HG02571 (cell line): Measurements from ENCODE around the gene MYO3B.
"Not testable (repeated sequence)": the region's sequence is repeated elsewhere in the genome, so short reads cannot be mapped to it uniquely, and the experiment has no call there.

ENCODE experiments used
- ATAC-seq: cut with Tn5 transposase; IDR thresholded peaks from one replicate; pipeline ENCODE4 v1.9.1; 2021; ENCODE audit warnings: mild to moderate bottlenecking, moderate library complexity; ENCODE audit not compliant: unreplicated experiment

MYO3B gene

DNA sequence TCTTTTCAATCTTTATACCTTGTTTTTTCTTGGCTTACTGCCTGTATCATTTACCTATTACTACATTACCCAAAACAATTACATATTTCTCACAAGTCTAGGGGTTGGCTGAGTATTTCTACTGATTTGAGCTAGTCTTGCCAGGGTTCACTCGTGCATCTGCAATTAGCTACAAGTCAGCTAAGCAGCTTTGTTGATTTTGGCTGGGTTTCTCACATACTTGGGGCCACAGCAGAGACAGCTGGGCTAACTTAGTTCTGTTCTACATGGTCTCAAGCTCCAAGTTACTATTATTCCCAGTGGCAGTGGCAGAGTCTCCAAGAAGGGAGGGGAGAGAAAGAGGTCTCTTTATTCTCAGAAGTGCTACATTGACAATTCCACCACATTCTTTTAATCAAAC is 482.5 kb downstream of the MYO3B start:
- no peak for ATAC-seq

GRCh38 chr2:170665743-170666142 is 487.8 kb downstream of the MYO3B start:
- ATAC-seq = no peak

DNA sequence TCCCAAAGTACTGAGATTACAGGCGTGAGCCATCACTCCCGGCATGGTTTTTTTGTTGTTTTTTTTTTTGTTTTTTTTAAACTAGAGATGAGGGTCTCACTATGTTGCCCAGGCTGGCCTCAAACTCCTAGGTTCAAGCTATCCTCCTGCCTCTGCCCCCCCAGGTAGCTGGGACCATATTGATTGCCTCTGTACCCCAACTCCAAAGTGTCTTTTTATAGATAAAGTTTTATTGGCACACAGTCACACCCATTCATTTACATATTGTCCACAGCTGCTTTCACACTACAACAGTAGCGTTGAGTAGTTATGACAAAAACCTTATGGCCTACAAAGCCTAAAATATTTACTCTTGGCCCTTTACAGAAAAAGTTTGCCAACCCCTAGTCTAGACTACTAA is 492.0 kb downstream of the MYO3B start:
- no peak for ATAC-seq

DNA sequence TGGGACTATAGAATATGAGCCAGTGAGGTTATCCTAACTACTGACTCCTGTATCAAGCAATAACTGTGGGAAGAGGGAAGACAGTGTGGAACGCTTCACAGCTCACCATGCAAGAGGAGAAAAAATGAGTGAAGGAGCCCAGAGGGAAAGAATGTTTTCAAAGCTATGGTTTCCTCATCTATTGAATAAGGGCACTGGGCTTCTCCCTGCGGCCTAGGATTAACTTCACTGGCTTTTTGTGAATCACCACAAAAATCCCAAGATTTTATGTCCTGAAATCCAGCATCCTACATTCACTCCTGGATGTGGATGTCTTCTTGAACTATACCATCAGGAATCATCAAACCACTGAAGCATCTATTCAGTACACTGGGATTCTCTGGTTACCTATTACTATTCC is 492.7 kb downstream of the MYO3B start:
- no peak for ATAC-seq

- no peak for ATAC-seq
Measured at GRCh38 chr2:170671079-170671478, 493.1 kb downstream of the MYO3B start.

DNA sequence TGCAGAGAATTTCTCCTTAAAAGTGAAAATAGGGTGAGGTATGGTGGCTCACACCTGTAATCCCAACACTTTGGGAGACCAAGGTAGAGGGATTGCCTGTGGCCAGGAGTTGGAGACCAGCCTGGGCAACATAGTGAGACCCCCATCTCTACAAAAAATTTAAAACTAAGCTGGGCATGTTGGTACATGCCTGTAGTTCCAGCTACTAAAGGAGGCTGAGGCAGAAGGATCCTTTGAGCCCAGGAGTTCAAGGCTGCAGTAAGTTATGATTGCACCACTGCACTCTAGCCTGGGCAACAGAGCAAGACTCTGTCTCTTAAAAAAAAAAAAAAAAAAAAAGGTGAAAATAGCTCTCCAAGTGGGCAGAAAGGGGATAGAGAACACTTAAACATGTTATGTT is 496.3 kb downstream of the MYO3B start:
- ATAC-seq = not testable (repeated sequence)

DNA sequence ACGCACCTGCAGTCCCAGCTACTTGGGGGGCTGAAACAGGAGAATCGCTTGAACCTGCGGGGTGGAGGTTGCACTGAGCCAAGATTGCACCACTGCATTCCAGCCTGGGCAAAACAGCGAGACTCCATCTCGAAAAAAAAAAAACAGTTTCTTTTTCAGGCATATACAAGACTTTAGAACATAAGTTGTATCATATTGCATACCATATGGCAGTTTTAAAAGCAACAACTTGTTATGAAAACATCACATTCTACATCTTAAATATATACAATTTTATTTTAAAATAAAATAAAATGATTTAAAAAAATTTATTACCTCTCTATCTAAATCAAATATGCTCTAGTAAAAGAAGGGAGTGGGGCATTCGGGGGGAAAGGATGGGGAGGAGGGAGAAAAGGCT is 497.8 kb downstream of the MYO3B start:
- no peak for ATAC-seq

DNA sequence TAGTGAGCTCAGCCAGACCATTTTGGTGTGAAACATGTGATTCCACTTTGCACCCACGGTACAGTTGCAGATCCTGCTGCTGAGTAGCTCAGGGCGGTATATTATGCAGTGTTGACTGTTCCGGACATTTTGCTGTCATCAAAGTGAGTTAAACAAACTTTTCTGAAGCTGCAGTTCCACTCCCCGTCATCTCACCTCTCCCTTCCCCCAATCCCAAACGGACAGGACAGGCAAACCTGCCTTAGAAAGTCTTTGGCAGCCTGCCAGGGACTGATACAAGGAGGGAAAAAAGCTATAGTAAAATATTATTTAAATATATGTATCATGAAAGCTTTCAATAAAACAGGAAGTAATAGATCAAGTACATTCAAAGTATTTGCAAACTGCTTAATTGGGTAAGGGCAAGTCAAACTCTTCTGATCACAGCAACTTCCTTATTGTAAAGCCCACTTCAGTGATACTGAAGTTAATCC is 501.7 kb downstream of the MYO3B start:
- no peak for ATAC-seq

DNA sequence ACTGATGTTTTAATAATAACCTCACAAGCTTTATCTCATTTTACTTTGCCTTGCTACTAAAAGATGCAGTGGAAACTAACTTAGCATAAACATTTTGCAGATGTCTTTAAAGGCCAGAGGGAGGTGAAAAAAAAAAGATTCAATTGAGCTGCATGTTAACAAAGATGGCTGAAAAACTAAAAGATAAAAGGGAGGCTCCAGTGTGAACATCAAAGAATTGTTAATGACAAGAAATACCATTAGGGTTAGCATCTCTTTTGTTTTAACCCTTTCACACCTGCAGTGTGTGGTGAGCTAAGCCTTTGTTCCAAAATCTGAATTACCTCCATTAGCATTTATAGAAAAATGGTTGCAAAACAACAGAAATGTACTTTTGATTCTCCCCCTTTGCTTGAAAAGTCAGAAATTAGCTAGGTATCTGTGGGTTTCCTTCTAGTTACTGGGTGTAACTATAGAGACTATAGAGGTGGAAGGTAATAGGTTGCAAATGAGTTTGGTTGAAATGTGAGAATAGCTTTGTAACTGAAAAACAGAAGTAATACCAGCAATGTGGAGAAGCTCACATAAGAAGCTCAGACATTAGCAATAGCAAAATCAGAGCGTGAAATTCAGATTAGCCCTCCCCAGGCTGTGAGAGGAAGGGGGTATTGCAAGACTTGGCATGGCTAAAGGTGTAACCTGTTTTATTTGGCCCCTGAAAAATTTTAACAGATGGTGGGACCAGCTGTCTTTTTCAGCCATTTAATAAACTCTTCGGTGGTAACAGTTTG is 502.4 kb downstream of the MYO3B start:
- ATAC-seq = peak; percentile 91

DNA sequence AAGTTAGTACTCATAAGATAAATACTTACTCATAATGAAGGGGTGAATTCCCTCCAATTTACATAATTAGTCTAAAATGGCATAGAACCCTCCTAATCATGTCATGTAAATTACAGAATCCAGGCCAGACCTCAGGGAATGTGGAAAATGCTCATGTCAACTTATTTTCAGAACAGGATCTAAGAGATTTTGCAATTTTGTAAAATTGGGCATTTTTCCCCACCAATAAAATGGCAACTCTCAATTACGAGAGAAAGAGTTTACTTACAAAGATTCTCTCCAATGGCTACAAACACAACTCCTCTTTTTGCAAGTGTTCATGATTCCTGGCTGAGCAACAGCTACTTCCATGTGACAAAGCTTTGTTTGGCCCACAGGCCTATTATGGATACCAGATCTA is 503.4 kb downstream of the MYO3B start:
- ATAC-seq = no peak

GRCh38 chr2:170685591-170685990 is 507.6 kb downstream of the MYO3B start:
- no peak for ATAC-seq

DNA sequence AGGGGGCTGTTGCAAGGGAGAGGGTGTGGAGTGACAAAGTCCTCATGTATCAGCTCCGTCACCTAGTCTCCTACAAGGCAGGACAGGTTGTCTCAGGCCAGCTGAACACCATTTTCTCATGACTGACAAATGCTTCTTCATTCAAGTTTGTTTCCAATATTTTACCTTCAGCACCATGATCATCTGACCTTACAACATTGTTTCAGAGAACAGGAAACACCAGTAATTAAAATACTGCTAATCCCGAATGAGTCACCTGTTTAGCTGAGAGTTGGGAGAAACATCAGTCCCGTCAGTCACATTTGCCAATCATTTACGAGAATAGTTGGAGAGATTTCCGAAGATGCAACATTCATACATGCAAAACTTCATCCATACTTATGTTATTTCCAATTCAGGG is 511.5 kb downstream of the MYO3B start:
- no peak for ATAC-seq

DNA sequence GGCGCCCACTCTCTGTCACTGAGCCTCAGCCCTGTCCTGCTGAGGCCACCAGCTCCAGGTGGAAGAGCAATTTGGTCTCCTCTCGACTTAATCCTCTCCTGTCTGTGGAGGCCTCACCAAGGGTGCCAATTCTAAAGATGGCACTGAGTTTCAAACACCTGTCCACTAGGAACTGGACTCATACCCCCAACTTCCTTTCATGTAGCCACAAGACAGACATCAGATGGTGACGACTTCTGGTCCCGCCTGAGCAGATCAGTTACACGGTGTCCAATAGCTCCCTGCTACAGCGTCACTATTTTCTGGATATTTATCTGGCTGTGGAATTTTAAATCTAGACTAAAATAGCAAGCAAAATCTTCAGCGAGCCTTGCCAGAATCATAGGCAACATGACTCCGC is 512.7 kb downstream of the MYO3B start:
- ATAC-seq = no peak

DNA sequence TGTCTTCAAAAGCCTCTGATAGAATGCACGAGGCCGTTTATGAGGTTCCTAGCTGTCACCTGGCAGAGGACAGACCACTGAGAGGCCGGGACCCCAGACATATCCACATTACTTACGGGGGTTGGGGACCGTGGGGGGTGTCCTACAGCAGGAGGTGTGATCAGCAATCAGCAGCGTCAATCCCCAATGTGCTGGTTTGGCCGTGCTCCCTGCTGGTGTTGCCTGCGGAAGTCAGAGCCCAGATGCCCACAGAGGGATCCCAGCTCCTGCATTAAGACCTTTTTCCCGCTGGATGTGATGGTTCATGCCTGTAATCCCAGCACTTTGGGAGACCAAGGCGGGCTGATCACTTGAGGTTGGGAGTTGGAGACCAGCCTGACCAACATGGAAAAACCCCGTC is 516.4 kb downstream of the MYO3B start:
- no peak for ATAC-seq

- ATAC-seq = no peak
Measured at GRCh38 chr2:170695521-170696410, 517.8 kb downstream of the MYO3B start.

- ATAC-seq = no peak
Measured at GRCh38 chr2:170696948-170697347, 519.0 kb downstream of the MYO3B start.

DNA sequence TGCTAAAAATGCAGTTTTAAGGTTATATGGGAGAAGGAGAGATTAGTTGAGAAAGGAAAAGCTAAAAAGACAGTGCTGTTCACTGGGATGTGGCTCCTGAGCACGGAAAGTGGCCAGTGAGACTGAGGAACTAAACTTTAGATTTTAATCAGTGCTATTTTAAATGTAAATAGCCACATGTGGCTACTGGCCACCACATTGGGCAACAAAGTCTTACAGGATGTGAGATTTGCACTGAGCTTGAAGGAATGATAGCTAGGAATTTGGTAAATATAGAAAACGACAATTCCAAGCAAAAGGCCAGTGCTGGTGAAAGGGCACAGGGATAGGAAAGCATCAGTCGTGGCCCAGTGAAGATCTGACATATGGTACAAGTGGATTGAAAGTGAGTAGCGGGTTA is 523.1 kb downstream of the MYO3B start:
- no peak for ATAC-seq

DNA sequence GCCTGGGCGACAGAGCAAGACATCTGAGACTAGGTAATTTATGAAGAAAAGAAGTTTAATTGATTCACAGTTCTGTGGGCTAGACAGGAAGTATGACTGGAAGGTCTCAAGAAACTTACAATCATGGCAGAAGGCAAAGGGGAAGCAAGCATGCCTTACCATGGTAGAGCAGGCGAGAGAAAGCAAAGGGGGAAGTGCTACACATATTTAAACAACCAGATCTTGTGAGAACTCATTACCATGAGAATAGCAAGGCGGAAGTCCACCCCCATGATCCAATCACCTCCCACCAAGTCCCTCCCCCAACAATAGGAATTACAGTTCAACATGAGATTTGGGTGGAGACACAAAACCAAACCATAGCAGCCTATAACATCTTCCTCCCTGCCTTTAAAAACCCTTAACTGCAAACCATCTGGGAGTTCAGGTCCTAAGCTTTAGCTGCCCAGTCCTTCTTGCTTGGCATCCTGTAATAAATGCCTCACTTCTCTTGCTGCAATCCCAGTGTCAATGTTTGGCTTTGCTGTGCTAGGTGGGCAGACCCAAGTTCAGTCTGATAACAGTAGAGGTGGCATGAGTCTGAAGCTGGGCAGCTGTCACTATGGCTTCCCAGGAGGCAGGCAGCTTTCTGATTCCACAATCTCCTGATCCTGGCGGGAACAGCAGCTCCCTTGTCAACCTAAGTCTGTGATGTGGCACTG is 526.0 kb downstream of the MYO3B start:
- ATAC-seq = no peak
